GM21737 (cell line): ENCODE results near the gene HTR7.

ENCODE experiments used
- ATAC-seq: cut with Tn5 transposase; IDR thresholded peaks from one replicate; pipeline ENCODE4 v1.9.1; 2021; ENCODE audit warnings: mild to moderate bottlenecking, moderate library complexity; ENCODE audit not compliant: unreplicated experiment

Gene HTR7

DNA sequence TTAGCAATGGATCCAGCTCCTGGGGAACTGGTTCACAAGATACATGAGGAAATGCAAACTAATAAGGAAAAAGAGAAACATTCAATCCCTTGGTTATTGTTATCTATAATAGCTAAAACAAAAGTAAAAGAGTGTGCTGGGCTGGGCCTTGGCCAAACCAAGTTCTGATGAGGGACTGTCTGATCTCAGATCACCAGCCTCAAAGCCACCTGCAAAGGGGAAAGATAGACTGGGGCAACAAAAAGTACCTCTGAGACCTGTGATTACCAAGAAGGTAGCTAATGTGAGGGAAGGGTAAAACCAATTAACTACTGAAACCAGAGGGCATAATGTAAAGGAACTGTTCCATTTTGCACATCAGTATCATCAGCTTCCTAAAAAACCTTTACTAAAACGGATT, 51.2 kb downstream of the HTR7 start:
- no peak for ATAC-seq

GRCh38 chr10:90805206-90805605, 52.6 kb downstream of the HTR7 start:
- no peak for ATAC-seq

- ATAC-seq: no peak
Measured at GRCh38 chr10:90804354-90804753, 53.5 kb downstream of the HTR7 start.

- no peak for ATAC-seq
Measured at GRCh38 chr10:90801608-90802007, 56.2 kb downstream of the HTR7 start.

DNA sequence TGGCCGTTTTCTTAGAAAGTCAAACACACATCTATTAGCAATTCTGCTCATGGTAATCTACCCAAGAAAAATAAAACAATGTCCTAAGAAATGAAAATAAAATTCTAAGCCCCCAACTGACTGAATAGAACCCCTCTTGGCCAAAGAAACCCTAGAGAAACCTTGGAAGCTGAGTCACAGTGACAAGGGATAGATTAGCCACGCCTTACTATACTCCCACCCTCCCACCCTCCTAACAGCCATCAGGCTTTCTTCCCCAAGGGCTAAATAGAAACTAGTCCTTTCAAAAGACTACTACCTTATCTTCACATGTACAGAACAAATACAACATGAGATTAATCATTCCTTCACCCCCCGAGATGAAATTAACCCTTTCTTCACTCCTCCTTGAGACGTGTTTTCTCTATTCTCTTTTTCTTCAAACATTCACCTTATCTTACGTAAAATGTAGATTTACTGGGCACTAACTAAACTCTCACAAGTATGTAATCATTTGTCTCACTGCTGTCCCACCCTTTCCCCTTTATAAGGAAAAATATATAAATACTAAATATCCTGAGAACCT, 57.5 kb downstream of the HTR7 start:
- no peak for ATAC-seq

DNA sequence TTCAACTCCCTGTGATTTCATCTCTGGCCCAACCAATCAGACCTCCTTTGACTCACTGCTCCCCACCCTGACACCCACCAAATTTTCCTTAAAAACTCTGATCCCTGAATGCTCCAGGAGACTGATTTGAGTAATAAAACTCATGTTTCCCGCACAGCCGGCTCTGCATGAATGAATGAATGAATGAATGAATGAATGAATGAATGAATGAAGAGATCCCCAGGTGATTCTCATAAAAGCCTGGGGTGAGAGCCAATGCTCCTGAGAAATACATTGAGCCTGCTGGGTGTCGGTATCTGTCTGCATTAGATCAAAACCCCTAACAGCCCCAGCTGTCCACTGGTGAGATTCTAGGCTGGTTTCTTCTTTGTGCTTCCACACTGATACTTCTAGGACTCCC, 58.7 kb downstream of the HTR7 start:
- no peak for ATAC-seq

GRCh38 chr10:90798482-90798881, 59.4 kb downstream of the HTR7 start:
- ATAC-seq: no peak

DNA sequence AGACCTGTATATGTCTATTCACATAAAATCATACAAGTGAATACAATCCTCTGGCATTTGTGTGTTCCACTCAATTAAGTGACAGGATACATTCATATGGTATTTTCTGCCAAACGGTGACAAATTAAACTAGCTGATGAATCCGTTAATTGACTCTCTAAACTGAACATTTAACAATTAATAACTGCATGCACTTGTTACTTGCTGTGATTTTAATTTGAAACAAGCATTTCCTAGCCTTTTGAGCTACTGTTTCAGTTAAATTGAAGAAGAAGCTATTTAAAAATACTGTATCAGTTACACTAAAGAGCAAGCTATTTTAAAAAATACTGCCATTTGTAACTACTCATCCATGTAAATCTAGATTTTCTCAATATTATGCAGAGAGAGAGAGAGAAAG, 67.4 kb downstream of the HTR7 start:
- no peak for ATAC-seq

DNA sequence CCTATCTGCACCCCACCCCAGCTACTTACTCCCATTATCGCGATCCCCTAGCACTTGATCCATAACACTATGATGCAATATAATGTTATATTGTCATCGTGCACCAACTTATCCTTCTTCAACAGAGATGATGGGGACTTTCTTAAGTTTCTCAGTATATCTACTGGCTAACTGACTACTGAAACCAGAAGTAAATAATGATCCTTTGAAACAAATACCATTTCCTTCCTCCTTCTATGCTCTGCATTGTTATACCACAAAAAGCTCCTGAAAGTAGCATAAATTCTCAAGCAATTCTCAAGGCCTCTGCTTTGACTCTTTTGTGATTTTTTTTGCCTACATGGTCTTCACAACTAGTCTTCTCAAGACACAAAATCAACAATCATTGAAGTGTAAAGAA, 68.9 kb downstream of the HTR7 start:
- ATAC-seq: no peak

- ATAC-seq: no peak
Measured at GRCh38 chr10:90788199-90788491, 69.7 kb downstream of the HTR7 start.

DNA sequence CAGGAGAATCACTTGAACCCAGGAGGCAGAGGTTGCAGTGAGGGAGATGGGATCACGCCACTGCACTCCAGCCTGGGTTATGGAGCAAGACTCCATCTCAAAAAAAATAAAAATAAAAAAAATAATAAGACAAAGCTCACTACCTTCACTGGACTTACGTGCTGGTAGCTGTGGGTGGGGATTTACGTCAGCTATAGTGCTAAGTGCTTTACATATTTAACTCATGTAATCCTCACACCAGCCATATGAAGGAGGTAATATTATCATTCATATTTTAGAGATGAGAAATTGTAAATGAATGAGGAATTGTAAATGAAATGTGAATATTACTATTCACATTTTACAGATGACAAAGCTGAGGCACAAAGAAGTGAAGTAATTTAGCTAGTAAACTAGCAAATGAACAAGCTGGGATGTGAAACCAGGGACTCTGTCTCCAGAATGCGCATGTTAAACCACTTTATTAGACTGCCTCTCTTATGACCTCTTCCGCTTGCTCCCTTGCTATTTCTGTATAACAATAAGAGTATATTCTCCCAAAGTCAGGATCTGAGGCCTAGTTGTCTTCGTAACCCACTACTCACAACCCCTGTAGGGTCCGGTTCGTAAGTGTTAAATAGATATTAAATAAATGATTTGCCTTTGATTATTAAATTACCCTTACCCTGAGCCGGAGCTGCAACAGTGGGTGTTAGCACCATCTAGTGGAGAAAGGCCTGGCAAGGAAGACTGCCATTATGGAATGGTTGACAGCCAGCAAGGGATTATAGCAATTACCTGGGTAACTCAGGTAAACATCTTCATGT, 70.2 kb downstream of the HTR7 start:
- ATAC-seq: no peak

- no peak for ATAC-seq
Measured at GRCh38 chr10:90785782-90786181, 72.1 kb downstream of the HTR7 start.

GRCh38 chr10:90784771-90785170, 73.1 kb downstream of the HTR7 start:
- no peak for ATAC-seq

GRCh38 chr10:90780488-90780887, 77.4 kb downstream of the HTR7 start:
- ATAC-seq: no peak

DNA sequence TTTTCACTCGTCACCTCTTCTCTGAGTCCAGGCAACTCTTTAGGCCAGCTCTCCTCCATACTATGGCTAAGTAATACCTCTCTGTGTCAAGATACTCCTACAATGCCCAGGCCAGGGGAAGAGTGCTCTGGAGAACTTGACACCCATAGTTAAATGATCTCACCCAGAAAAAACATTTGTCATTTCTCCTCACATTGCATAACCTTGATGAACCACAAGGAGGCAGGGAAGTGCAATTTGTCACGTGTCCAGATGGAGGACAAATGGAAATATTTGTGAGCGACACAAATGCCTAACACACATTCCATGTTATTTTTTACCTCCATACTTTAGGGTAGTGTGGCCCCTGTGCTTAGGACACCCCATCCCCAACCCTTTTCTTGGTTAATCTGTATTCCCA, 78.3 kb downstream of the HTR7 start:
- ATAC-seq: no peak

DNA sequence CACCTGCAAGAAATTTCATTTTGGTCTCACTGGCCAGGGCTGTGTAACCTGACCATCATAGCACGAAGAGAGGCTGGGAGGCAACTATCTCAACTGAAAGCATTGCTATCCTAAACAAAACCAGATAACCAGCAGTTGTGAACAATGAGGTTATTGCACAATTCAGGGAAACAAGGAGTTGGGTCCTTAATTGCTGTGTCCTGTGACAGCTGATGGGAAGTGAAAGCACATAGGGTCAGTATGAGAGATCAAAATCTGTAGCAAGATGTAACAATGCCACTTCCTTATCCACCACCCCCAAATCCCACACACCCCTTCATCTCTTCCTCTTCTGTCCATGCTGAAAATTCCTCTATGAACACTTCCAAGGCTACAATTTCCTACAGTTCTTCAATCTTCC, 80.2 kb downstream of the HTR7 start:
- no peak for ATAC-seq

GRCh38 chr10:90775351-90776028, 82.3 kb downstream of the HTR7 start:
- no peak for ATAC-seq

- no peak for ATAC-seq
Measured at GRCh38 chr10:90769946-90770841, 87.6 kb downstream of the HTR7 start.

- ATAC-seq: no peak
Measured at GRCh38 chr10:90751107-90751997, 106.5 kb downstream of the HTR7 start.

- no peak for ATAC-seq
Measured at GRCh38 chr10:90746829-90747228, 111.0 kb downstream of the HTR7 start.
